Measurements from ENCODE around the gene SH3GL1.

DNA sequence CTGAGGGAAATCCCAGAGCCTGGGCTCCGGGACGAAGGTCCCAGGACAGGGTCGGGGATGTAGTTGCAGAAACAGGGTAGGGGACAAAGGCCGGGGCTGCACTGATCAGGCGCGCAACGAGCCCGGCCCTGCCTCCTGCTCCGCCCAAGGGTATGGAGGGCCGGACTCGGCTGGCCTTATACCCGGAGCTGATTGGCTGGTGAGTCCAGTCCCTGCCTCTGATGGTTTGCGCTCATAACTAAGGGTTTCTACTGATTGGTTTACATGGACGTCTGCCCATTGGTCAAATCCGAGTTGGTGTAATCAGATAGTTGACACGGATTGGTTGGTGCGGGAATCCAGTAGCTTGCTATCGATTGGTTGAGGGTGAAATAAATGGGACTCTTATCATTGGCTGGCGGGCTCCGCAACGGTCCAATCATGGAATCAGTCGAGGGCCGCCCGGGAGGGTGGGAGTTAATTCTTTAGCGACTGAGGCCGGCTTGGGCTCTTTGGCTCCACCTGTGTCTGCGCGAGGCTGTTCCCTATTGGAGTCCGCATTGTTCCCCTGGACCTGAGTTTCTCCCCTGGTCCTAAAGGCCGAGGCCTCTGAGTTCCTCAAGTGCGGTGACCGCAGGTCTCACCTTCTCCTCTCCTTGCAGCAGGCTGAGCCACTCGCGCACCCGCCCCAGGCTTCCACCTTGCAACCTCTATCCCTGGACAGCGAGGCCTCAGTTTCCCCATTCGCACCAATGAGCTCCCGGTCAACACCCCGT lies 57.6 kb downstream of the SH3GL1 start:
- no peak for TF ChIP-seq EZH2 (optimal IDR thresholded peaks at IDR 0.05; ENCODE audit: low read depth, low read length)
- TF ChIP-seq, protein P1, sequence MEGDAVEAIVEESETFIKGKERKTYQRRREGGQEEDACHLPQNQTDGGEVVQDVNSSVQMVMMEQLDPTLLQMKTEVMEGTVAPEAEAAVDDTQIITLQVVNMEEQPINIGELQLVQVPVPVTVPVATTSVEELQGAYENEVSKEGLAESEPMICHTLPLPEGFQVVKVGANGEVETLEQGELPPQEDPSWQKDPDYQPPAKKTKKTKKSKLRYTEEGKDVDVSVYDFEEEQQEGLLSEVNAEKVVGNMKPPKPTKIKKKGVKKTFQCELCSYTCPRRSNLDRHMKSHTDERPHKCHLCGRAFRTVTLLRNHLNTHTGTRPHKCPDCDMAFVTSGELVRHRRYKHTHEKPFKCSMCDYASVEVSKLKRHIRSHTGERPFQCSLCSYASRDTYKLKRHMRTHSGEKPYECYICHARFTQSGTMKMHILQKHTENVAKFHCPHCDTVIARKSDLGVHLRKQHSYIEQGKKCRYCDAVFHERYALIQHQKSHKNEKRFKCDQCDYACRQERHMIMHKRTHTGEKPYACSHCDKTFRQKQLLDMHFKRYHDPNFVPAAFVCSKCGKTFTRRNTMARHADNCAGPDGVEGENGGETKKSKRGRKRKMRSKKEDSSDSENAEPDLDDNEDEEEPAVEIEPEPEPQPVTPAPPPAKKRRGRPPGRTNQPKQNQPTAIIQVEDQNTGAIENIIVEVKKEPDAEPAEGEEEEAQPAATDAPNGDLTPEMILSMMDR (IDR thresholded peaks at IDR 0.05; ENCODE audit: low read length) = peak; percentile 27
